ENCODE results near the gene C8G.

Gene C8G

GRCh38 chr9:136991993-136992818 is 47.2 kb downstream of the C8G start, which contains the start of gene PAXX:
PAXX (plus strand) TSS chr9:136992422; CDS start chr9:136992444, 22 bp downstream.
- TF ChIP-seq CTCF (conservative IDR thresholded peaks at IDR 0.05; ENCODE audit: low read depth, low read length), result no peak
- DNase-seq (ENCODE audit: low read depth), result peak; percentile 91

GRCh38 chr9:136992819-136993369 is 47.9 kb downstream of the C8G start:
- peak overlapping the region; percentile 76 for H3K4me3 ChIP-seq (ENCODE audit: low read depth, low read length)
- no peak for TF ChIP-seq CTCF (conservative IDR thresholded peaks at IDR 0.05; ENCODE audit: low read depth, low read length)
- DNase-seq (ENCODE audit: low read depth), result no peak

More at GRCh38 chr9:136991993-136992818, 47.2 kb downstream of the C8G start, which contains the start of gene PAXX:
- H3K4me3 ChIP-seq (ENCODE audit: low read depth, low read length), result peak within 1 kb of the TSS; percentile 76

DNA sequence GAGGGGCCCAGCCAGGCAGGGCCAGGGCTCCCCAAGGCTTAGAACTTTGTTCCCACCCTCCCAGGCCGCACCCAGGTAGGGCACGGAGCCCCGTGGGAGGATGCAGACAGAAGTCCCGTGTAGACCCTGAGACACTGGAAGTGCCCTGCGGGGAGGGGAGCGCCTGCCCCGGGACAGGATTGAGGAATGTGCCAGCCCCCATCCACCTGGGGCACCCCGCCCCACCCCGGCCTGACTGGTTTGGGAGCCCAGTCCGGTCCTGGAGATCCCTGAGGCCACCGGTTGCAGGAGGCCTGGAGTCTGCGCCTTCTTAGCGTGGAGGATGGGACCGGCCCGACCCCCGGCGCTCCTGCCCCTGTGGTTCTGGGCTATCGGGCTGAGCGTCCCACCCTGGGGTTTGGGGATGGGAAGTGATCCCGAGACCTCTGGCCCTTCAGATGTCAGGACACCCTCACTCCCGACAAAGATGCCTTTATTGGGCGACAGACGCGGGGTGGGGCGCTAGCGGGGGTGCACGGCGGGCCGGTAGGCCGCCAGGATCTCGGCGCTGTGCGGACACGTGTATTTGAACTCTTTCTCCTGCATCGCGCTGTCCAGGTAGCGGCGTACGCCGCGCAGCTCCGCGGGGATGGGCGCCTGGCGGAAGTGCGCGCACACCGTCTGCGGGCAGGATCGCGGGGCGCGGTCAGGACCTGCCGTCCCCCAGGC is 49.3 kb downstream of the C8G start:
- no peak overlapping the region for H3K4me3 ChIP-seq (ENCODE audit: low read depth, low read length)
- TF ChIP-seq CTCF (conservative IDR thresholded peaks at IDR 0.05; ENCODE audit: low read depth, low read length), result no peak
- DNase-seq (ENCODE audit: low read depth), result no peak

GRCh38 chr9:136994888-136995230 is 49.8 kb downstream of the C8G start:
- no peak for TF ChIP-seq CTCF (conservative IDR thresholded peaks at IDR 0.05; ENCODE audit: low read depth, low read length)
- no peak overlapping the region for H3K4me3 ChIP-seq (ENCODE audit: low read depth, low read length)
- DNase-seq (ENCODE audit: low read depth), result no peak

GRCh38 chr9:136995362-136995761 is 50.3 kb downstream of the C8G start:
- H3K4me3 ChIP-seq (ENCODE audit: low read depth, low read length), result no peak overlapping the region
- no peak for DNase-seq (ENCODE audit: low read depth)
- no peak for TF ChIP-seq CTCF (conservative IDR thresholded peaks at IDR 0.05; ENCODE audit: low read depth, low read length)

DNA sequence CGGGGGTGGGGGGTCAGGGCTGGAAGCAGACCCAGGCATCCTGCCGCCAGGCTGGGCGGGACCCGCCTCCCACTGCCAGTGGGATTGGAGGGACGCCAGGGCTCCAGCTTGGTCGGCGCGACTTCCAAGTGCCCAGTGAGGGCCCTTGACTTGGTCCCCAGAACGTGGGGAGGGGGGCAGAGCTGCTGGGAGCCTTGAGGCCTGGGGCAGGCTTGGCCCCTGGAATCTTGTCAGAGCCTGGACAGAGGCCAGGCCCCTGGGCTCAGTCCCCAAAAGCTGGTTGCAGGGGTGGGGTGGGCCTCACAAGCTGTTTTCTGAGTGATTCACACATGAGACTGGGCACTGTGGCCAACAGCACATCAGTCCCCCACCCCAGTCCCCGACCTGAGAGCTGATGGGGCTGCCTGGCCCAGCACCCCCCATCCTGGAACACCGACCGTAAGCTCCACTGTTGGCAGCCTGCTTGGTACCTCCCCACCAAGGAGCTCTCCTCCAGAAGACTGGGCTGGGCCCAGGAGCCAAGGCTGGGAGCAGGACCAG is 50.8 kb downstream of the C8G start:
- TF ChIP-seq CTCF (conservative IDR thresholded peaks at IDR 0.05; ENCODE audit: low read depth, low read length), result no peak
- H3K4me3 ChIP-seq (ENCODE audit: low read depth, low read length), result peak overlapping the region; percentile 8
- no peak for DNase-seq (ENCODE audit: low read depth)

Measured in choroid plexus epithelial cell (primary cell).